PFSK-1 (cell line): ENCODE data around the gene RECQL5.

ENCODE experiments used
- FOXP2 ChIP-seq: optimal IDR thresholded peaks from 2 replicates; pipeline ENCODE3; 2011; ENCODE audit warnings: borderline replicate concordance, control low read depth, inconsistent platforms; ENCODE audit not compliant: insufficient read depth; ENCODE audit errors: extremely low read length, extremely low read depth
- POLR2AphosphoS5 ChIP-seq: IDR thresholded peaks from 2 replicates; pipeline ENCODE4 v1.6.1; 2012; ENCODE audit warnings: low read depth, mild to moderate bottlenecking, control low read depth, low read length, moderate library complexity
- SIN3A ChIP-seq: IDR thresholded peaks from 2 replicates; pipeline ENCODE4 v1.6.1; 2012; ENCODE audit warnings: mild to moderate bottlenecking, low read length, moderate library complexity, borderline replicate concordance; ENCODE audit not compliant: insufficient read depth
- TAF1 ChIP-seq: IDR thresholded peaks from 2 replicates; pipeline ENCODE4 v1.6.1; 2012; ENCODE audit warnings: low read length, control low read depth, borderline replicate concordance; ENCODE audit not compliant: insufficient read depth
- TF ChIP-seq, protein P1 (sequence below), 2 experiments: IDR thresholded peaks; 2 replicates each; pipeline versions ENCODE4 v1.6.1 to v1.8.0; 2011 to 2012; ENCODE audit warnings: low read depth in 2 of 2, low read length in 2 of 2, control low read depth in 1 of 2, inconsistent platforms in 1 of 2, mild to moderate bottlenecking in 1 of 2, moderate library complexity in 1 of 2; ENCODE audit not compliant: insufficient read depth in 1 of 2

The RECQL5 gene

DNA sequence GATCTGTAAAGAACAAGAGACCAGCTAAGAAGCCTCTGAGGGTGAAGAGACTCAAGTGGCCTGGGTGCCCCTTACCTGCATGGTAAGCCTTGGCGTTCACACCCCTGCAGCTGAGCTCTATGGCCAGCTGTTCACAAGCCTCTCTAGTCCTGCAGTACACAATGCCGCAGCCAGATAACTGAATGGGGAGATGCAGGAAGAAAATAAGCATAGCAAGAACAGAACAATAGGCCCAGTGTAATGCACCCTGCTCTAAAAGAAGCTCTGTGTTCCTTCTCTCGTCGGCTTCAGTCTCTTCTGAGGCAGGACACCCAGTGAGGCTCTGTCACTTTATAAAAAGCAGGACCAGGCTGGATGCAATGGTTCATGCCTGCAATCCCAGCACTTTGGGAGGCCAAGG is 5.4 kb downstream of the RECQL5 start:
- TF ChIP-seq POLR2AphosphoS5 (no peak), FOXP2 (no peak), TAF1 (no peak), SIN3A (no peak)
- TF ChIP-seq, protein P1, sequence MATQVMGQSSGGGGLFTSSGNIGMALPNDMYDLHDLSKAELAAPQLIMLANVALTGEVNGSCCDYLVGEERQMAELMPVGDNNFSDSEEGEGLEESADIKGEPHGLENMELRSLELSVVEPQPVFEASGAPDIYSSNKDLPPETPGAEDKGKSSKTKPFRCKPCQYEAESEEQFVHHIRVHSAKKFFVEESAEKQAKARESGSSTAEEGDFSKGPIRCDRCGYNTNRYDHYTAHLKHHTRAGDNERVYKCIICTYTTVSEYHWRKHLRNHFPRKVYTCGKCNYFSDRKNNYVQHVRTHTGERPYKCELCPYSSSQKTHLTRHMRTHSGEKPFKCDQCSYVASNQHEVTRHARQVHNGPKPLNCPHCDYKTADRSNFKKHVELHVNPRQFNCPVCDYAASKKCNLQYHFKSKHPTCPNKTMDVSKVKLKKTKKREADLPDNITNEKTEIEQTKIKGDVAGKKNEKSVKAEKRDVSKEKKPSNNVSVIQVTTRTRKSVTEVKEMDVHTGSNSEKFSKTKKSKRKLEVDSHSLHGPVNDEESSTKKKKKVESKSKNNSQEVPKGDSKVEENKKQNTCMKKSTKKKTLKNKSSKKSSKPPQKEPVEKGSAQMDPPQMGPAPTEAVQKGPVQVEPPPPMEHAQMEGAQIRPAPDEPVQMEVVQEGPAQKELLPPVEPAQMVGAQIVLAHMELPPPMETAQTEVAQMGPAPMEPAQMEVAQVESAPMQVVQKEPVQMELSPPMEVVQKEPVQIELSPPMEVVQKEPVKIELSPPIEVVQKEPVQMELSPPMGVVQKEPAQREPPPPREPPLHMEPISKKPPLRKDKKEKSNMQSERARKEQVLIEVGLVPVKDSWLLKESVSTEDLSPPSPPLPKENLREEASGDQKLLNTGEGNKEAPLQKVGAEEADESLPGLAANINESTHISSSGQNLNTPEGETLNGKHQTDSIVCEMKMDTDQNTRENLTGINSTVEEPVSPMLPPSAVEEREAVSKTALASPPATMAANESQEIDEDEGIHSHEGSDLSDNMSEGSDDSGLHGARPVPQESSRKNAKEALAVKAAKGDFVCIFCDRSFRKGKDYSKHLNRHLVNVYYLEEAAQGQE (IDR thresholded peaks at IDR 0.05; ENCODE audit: insufficient read depth in 1 of 2, low read depth in 2 of 2, low read length in 2 of 2) = no peak

DNA sequence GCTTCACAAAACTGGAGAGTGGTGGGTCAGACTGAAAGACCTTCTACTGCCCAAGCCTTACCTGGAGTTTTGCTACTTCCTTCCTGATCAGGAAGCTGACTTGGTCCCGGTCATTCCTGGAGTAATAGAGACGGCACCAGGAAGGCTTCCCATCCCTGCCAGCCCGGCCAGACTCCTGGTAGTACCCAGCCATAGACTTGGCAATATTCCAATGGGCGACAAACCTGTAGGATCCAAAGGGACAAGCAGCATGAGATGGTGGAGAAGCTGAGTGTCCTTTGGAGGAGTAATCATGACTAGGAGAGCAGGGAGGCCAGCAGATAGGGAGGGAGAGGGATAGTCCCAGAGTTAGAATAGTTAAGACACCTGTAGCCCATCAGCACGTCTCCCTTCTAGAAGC is 8.7 kb downstream of the RECQL5 start:
- TF ChIP-seq SIN3A = no peak
- TF ChIP-seq FOXP2 = no peak
- no peak for TF ChIP-seq POLR2AphosphoS5
- no peak for TF ChIP-seq TAF1
- TF ChIP-seq, protein P1 (IDR thresholded peaks at IDR 0.05; ENCODE audit: insufficient read depth in 1 of 2, low read depth in 2 of 2, low read length in 2 of 2) = no peak

DNA sequence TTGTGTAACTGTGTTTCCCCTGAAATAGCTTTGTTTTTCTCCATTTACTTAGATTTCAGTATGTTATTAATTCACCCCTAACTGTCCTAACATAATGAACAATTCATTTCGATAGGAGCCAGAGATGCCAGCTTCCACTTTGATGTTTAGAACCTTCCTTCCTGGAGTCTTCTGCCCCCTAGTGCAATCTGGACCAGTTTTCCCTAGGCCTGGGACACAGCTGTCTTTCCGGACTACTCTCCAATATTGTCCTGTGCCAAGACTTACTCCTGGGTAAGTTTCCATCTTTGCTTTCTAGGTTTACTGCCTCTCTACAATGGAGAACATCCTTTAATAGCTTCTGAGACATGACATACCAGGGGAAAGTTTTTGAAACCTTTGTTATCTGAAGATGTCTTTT is 12.8 kb downstream of the RECQL5 start:
- TF ChIP-seq, protein P1 (IDR thresholded peaks at IDR 0.05; ENCODE audit: insufficient read depth in 1 of 2, low read depth in 2 of 2, low read length in 2 of 2) = no peak
- no peak for TF ChIP-seq TAF1
- no peak for TF ChIP-seq POLR2AphosphoS5
- no peak for TF ChIP-seq FOXP2
- no peak for TF ChIP-seq SIN3A

DNA sequence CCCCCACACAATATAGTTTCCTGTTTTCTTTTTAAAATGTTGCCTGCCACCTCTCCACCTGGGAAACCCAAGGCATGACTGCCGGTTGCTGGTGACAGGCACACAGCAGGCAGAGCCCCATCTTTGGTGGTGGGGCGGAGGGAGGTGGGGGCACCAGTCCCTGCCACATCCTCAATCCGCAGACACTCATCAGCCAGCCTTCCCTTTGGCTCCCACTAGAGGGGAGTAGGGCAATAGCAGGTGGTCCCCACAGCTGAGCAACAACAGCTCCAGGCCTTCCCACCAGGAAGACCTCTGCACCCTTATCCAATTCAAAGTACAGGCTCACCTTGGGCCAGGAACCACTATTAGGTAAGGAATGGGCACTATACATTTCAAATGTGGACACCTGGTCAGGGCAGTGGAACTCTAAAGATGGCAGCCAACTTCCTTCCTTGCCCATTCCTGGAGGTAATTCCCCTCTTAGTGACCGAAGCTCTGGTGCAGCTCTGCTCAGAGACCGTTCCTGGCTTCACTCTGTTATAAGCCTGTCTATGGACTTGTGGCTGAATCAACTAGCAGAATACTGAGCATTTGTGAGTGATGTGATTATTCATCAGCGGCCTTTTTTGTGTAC is 13.9 kb downstream of the RECQL5 start:
- no peak for TF ChIP-seq SIN3A
- no peak for TF ChIP-seq POLR2AphosphoS5
- TF ChIP-seq FOXP2 = no peak
- TF ChIP-seq TAF1 = no peak
- TF ChIP-seq, protein P1 (IDR thresholded peaks at IDR 0.05; ENCODE audit: insufficient read depth in 1 of 2, low read depth in 2 of 2, low read length in 2 of 2) = no peak

DNA sequence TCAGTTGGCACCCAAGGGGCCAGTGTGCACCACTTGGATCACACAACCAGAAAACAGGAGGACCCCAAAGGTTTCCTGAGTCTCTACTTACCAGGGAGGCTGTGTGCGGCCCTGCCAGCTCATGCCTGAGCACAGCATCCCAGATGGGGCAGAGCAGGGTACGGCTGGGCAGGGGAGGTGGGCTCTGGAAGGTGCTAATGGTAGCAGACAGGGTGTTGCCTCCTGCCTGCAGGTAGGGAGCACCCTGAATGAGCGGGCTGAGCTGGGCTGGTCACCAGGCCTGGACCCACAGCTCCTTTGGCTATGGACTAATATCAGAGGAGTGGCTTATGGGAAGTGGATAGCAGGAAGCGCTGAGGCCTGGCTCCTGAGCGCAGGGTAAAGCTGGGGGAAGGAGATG is 14.6 kb downstream of the RECQL5 start:
- no peak for TF ChIP-seq POLR2AphosphoS5
- no peak for TF ChIP-seq SIN3A
- no peak for TF ChIP-seq TAF1
- no peak for TF ChIP-seq FOXP2
- TF ChIP-seq, protein P1 (IDR thresholded peaks at IDR 0.05; ENCODE audit: insufficient read depth in 1 of 2, low read depth in 2 of 2, low read length in 2 of 2) = no peak
